Measurements from ENCODE around the gene FBXO27. TPM values are rescaled to one million over a fixed set of nuclear protein-coding genes. Genes with fewer than 3 reads are reported as not detected.

The FBXO27 gene
- total RNA-seq, 4 donors from 2014 or later: 3.0 to 9.7 (median 3.8) TPM

GRCh38 chr19:39064405-39064804, 32.1 kb upstream of the FBXO27 start:
- H3K4me1 ChIP-seq: no peaks in the 10 kb centered on the region
- H3K9me3 ChIP-seq: no peaks in the 10 kb centered on the region
- no peak overlapping the region for H3K4me3 ChIP-seq
- WGBS, 2 donors (ENCODE audit: low coverage in 1 of 2): 88 to 95% methylated on average over 4 to 6 of the region's 6 CpGs
- TF ChIP-seq POLR2A (IDR thresholded peaks at IDR 0.05) (no peak), EP300 (IDR thresholded peaks at IDR 0.05) (no peak)
- H3K27me3 ChIP-seq: peaks cover 29% of the 10 kb centered on the region
- H3K36me3 ChIP-seq: no peaks in the 10 kb centered on the region
- ATAC-seq: no peak
- no peak overlapping the region for H3K27ac ChIP-seq

GRCh38 chr19:39060171-39060570, 27.8 kb upstream of the FBXO27 start:
- 75 to 78% methylated on average over 1 to 4 of the region's 4 CpGs for WGBS, 2 donors (ENCODE audit: low coverage in 1 of 2)
- Histone ChIP-seq H3K9me3 (no peaks in the 10 kb centered on the region), H3K36me3 (no peaks in the 10 kb centered on the region), H3K27ac (no peak overlapping the region), H3K4me3 (no peak overlapping the region), H3K27me3 (peaks cover 37% of the 10 kb centered on the region), H3K4me1 (no peaks in the 10 kb centered on the region)
- TF ChIP-seq POLR2A (IDR thresholded peaks at IDR 0.05): no peak
- no peak for ATAC-seq

- H3K4me3 ChIP-seq: no peak overlapping the region
- no peaks in the 10 kb centered on the region for H3K36me3 ChIP-seq
- H3K27ac ChIP-seq: no peak overlapping the region
- H3K4me1 ChIP-seq: no peaks in the 10 kb centered on the region
- peaks cover 0 to 7% (median 0%) of the 10 kb centered on the region in 3 donors for H3K9me3 ChIP-seq
- ATAC-seq: no peak
- peaks cover 36% of the 10 kb centered on the region for H3K27me3 ChIP-seq
- TF ChIP-seq EP300 (IDR thresholded peaks at IDR 0.05) (no peak), CTCF (IDR thresholded peaks at IDR 0.05) (no peak), POLR2A (IDR thresholded peaks at IDR 0.05) (no peak), POLR2AphosphoS5 (IDR thresholded peaks at IDR 0.05) (no peak)
Observed at GRCh38 chr19:39059302-39059701, 27.0 kb upstream of the FBXO27 start.

GRCh38 chr19:39057615-39058014, 25.3 kb upstream of the FBXO27 start:
- WGBS, 2 donors (ENCODE audit: low coverage in 1 of 2): 68 to 86% methylated on average over 1 to 3 of the region's 3 CpGs

GRCh38 chr19:39054091-39054470, 21.7 kb upstream of the FBXO27 start:
- no peak for ATAC-seq

More at GRCh38 chr19:39057615-39058014, 25.3 kb upstream of the FBXO27 start:
- peaks cover 24% of the 10 kb centered on the region for H3K27me3 ChIP-seq
- no peak for TF ChIP-seq POLR2A (IDR thresholded peaks at IDR 0.05)
- TF ChIP-seq CTCF (IDR thresholded peaks at IDR 0.05): no peak
- no peak for TF ChIP-seq POLR2AphosphoS5 (IDR thresholded peaks at IDR 0.05)
- TF ChIP-seq EP300 (IDR thresholded peaks at IDR 0.05): no peak
- peaks cover 0 to 8% (median 0%) of the 10 kb centered on the region in 3 donors for H3K9me3 ChIP-seq
- no peaks in the 10 kb centered on the region for H3K36me3 ChIP-seq
- no peak overlapping the region for H3K27ac ChIP-seq
- H3K4me1 ChIP-seq: no peaks in the 10 kb centered on the region
- no peak overlapping the region for H3K4me3 ChIP-seq
- ATAC-seq: no peak

More at GRCh38 chr19:39054091-39054470, 21.7 kb upstream of the FBXO27 start:
- TF ChIP-seq EP300 (IDR thresholded peaks at IDR 0.05) (no peak), CTCF (IDR thresholded peaks at IDR 0.05) (no peak), POLR2AphosphoS5 (IDR thresholded peaks at IDR 0.05) (no peak), POLR2A (IDR thresholded peaks at IDR 0.05) (no peak)
- 71 to 100% methylated on average over 1 to 2 of the region's 2 CpGs for WGBS, 2 donors (ENCODE audit: low coverage in 1 of 2)
- Histone ChIP-seq H3K9me3 (peaks cover 0 to 8% (median 0%) of the 10 kb centered on the region in 3 donors), H3K27ac (no peak overlapping the region), H3K27me3 (peaks cover 26% of the 10 kb centered on the region), H3K4me1 (no peaks in the 10 kb centered on the region), H3K4me3 (no peak overlapping the region), H3K36me3 (no peaks in the 10 kb centered on the region)

Data from gastroesophageal sphincter (tissue), 4 donors.